ENCODE measurements around the gene TMEM225B.

GRCh38 chr7:99558306-99559174 is 39.5 kb upstream of the TMEM225B start, which contains the start of gene ZNF655:
- TF ChIP-seq CTCF (IDR thresholded peaks at IDR 0.05) (no peak), POLR2AphosphoS5 (IDR thresholded peaks at IDR 0.05; ENCODE audit: insufficient read depth in 1 of 2, low read depth in 1 of 2) (peak; percentile 89 to 94), POLR2A (IDR thresholded peaks at IDR 0.05) (peak in 1 of 2 donors; percentile 76)
